Measurements from ENCODE around the gene LRRFIP2.
"Not testable (repeated sequence)": the region's sequence is repeated elsewhere in the genome, so short reads cannot be mapped to it uniquely, and the experiment has no call there.

Gene LRRFIP2, protein sequence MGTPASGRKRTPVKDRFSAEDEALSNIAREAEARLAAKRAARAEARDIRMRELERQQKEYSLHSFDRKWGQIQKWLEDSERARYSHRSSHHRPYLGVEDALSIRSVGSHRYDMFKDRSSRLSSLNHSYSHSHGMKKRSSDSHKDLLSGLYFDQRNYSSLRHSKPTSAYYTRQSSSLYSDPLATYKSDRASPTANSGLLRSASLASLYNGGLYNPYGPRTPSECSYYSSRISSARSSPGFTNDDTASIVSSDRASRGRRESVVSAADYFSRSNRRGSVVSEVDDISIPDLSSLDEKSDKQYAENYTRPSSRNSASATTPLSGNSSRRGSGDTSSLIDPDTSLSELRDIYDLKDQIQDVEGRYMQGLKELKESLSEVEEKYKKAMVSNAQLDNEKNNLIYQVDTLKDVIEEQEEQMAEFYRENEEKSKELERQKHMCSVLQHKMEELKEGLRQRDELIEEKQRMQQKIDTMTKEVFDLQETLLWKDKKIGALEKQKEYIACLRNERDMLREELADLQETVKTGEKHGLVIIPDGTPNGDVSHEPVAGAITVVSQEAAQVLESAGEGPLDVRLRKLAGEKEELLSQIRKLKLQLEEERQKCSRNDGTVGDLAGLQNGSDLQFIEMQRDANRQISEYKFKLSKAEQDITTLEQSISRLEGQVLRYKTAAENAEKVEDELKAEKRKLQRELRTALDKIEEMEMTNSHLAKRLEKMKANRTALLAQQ

GRCh38 chr3:37174532-37175126 is at the start of gene LRRFIP2:
TSS of gene LRRFIP2 (minus strand) at chr3:37174582. CDS start at chr3:37148983, 25,599 bp downstream.
- peak within 1 kb of the TSS; percentile 86 to 89 for H3K4me3 ChIP-seq (ENCODE audit: low read depth in 1 of 2, low read length in 2 of 2)
- no peaks in the 10 kb centered on the region for H3K27me3 ChIP-seq (ENCODE audit: control insufficient read depth in 1 of 2, insufficient read depth in 2 of 2, low read length in 2 of 2)
- no peaks in the 10 kb centered on the region for H3K9me3 ChIP-seq (ENCODE audit: low read length)
- peak within 1 kb of the TSS; percentile 79 for H3K9ac ChIP-seq (ENCODE audit: low read length)
- H3K36me3 ChIP-seq (ENCODE audit: insufficient read depth, low read length) = peaks cover 16% of the 10 kb centered on the region
- peaks cover 22% of the 10 kb centered on the region for H3K4me1 ChIP-seq (ENCODE audit: insufficient read depth, low read length)
- H3K27ac ChIP-seq (ENCODE audit: low read depth, low read length) = peak within 1 kb of the TSS; percentile 93

GRCh38 chr3:37223576-37223975 is 49.2 kb upstream of the LRRFIP2 start:
- H3K36me3 ChIP-seq (ENCODE audit: insufficient read depth, low read length) = no peaks in the 10 kb centered on the region
- H3K9me3 ChIP-seq (ENCODE audit: low read length) = no peaks in the 10 kb centered on the region
- H3K4me3 ChIP-seq (ENCODE audit: low read depth in 1 of 2, low read length in 2 of 2) = no peak overlapping the region
- H3K27ac ChIP-seq (ENCODE audit: low read depth, low read length) = no peak overlapping the region
- no peaks in the 10 kb centered on the region for H3K27me3 ChIP-seq (ENCODE audit: control insufficient read depth in 1 of 2, insufficient read depth in 2 of 2, low read length in 2 of 2)
- no peaks in the 10 kb centered on the region for H3K4me1 ChIP-seq (ENCODE audit: insufficient read depth, low read length)
- no peak overlapping the region for H3K9ac ChIP-seq (ENCODE audit: low read length)

DNA sequence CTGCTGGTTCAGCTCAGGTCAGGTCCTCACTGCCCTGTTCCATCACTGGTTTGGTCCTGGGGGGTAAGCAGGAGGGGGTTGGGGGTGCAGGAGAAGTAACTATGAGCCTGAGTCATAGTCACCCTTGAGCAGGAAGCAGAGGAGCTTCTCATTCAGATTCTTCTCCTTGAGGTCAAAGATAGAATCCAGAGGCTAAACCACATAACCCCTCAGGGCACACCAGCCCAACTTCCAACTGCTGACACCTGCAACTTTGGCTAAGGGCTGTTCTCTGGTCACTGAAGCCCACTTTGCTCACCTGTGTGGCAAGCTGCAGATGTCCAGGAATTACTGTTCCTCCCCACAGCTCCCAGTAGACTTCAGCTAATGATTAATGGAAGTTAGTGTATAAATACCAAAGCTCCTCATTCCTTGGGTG is 48.8 kb upstream of the LRRFIP2 start:
- H3K4me3 ChIP-seq (ENCODE audit: low read depth in 1 of 2, low read length in 2 of 2) = no peak overlapping the region
- no peaks in the 10 kb centered on the region for H3K36me3 ChIP-seq (ENCODE audit: insufficient read depth, low read length)
- H3K27me3 ChIP-seq (ENCODE audit: control insufficient read depth in 1 of 2, insufficient read depth in 2 of 2, low read length in 2 of 2) = no peaks in the 10 kb centered on the region
- H3K9ac ChIP-seq (ENCODE audit: low read length) = no peak overlapping the region
- H3K4me1 ChIP-seq (ENCODE audit: insufficient read depth, low read length) = no peaks in the 10 kb centered on the region
- no peaks in the 10 kb centered on the region for H3K9me3 ChIP-seq (ENCODE audit: low read length)
- H3K27ac ChIP-seq (ENCODE audit: low read depth, low read length) = no peak overlapping the region

GRCh38 chr3:37222542-37222941 is 48.2 kb upstream of the LRRFIP2 start:
- H3K36me3 ChIP-seq (ENCODE audit: insufficient read depth, low read length); H3K4me1 ChIP-seq (ENCODE audit: insufficient read depth, low read length); H3K9ac ChIP-seq (ENCODE audit: low read length); H3K27ac ChIP-seq (ENCODE audit: low read depth, low read length); H3K4me3 ChIP-seq (ENCODE audit: low read depth in 1 of 2, low read length in 2 of 2); H3K27me3 ChIP-seq (ENCODE audit: control insufficient read depth in 1 of 2, insufficient read depth in 2 of 2, low read length in 2 of 2); H3K9me3 ChIP-seq (ENCODE audit: low read length): not testable (repeated sequence)

GRCh38 chr3:37221407-37221806 is 47.0 kb upstream of the LRRFIP2 start:
- Histone ChIP-seq H3K27me3 (ENCODE audit: control insufficient read depth in 1 of 2, insufficient read depth in 2 of 2, low read length in 2 of 2) (no peaks in the 10 kb centered on the region), H3K36me3 (ENCODE audit: insufficient read depth, low read length) (no peaks in the 10 kb centered on the region), H3K9me3 (ENCODE audit: low read length) (no peaks in the 10 kb centered on the region), H3K4me3 (ENCODE audit: low read depth in 1 of 2, low read length in 2 of 2) (no peak overlapping the region), H3K27ac (ENCODE audit: low read depth, low read length) (no peak overlapping the region), H3K9ac (ENCODE audit: low read length) (no peak overlapping the region), H3K4me1 (ENCODE audit: insufficient read depth, low read length) (no peaks in the 10 kb centered on the region)

GRCh38 chr3:37219266-37219665 is 44.9 kb upstream of the LRRFIP2 start:
- Histone ChIP-seq H3K27ac (ENCODE audit: low read depth, low read length) (no peak overlapping the region), H3K9ac (ENCODE audit: low read length) (no peak overlapping the region), H3K36me3 (ENCODE audit: insufficient read depth, low read length) (no peaks in the 10 kb centered on the region), H3K4me1 (ENCODE audit: insufficient read depth, low read length) (no peaks in the 10 kb centered on the region), H3K4me3 (ENCODE audit: low read depth in 1 of 2, low read length in 2 of 2) (no peak overlapping the region), H3K27me3 (ENCODE audit: control insufficient read depth in 1 of 2, insufficient read depth in 2 of 2, low read length in 2 of 2) (no peaks in the 10 kb centered on the region), H3K9me3 (ENCODE audit: low read length) (no peaks in the 10 kb centered on the region)

- Histone ChIP-seq H3K4me3 (ENCODE audit: low read depth in 1 of 2, low read length in 2 of 2) (no peak overlapping the region), H3K9me3 (ENCODE audit: low read length) (no peaks in the 10 kb centered on the region), H3K36me3 (ENCODE audit: insufficient read depth, low read length) (no peaks in the 10 kb centered on the region), H3K4me1 (ENCODE audit: insufficient read depth, low read length) (no peaks in the 10 kb centered on the region), H3K27me3 (ENCODE audit: control insufficient read depth in 1 of 2, insufficient read depth in 2 of 2, low read length in 2 of 2) (no peaks in the 10 kb centered on the region), H3K9ac (ENCODE audit: low read length) (no peak overlapping the region), H3K27ac (ENCODE audit: low read depth, low read length) (no peak overlapping the region)
Observed at GRCh38 chr3:37218206-37218605, 43.8 kb upstream of the LRRFIP2 start.

- Histone ChIP-seq H3K9me3 (ENCODE audit: low read length) (no peaks in the 10 kb centered on the region), H3K27me3 (ENCODE audit: control insufficient read depth in 1 of 2, insufficient read depth in 2 of 2, low read length in 2 of 2) (no peaks in the 10 kb centered on the region), H3K4me1 (ENCODE audit: insufficient read depth, low read length) (no peaks in the 10 kb centered on the region), H3K27ac (ENCODE audit: low read depth, low read length) (no peak overlapping the region), H3K9ac (ENCODE audit: low read length) (no peak overlapping the region), H3K4me3 (ENCODE audit: low read depth in 1 of 2, low read length in 2 of 2) (no peak overlapping the region), H3K36me3 (ENCODE audit: insufficient read depth, low read length) (no peaks in the 10 kb centered on the region)
Observed at GRCh38 chr3:37217098-37217849, 42.9 kb upstream of the LRRFIP2 start.

- H3K4me3 ChIP-seq (ENCODE audit: low read depth in 1 of 2, low read length in 2 of 2) = no peak overlapping the region
- no peak overlapping the region for H3K27ac ChIP-seq (ENCODE audit: low read depth, low read length)
- H3K36me3 ChIP-seq (ENCODE audit: insufficient read depth, low read length) = no peaks in the 10 kb centered on the region
- no peaks in the 10 kb centered on the region for H3K9me3 ChIP-seq (ENCODE audit: low read length)
- no peaks in the 10 kb centered on the region for H3K4me1 ChIP-seq (ENCODE audit: insufficient read depth, low read length)
- no peak overlapping the region for H3K9ac ChIP-seq (ENCODE audit: low read length)
- H3K27me3 ChIP-seq (ENCODE audit: control insufficient read depth in 1 of 2, insufficient read depth in 2 of 2, low read length in 2 of 2) = no peaks in the 10 kb centered on the region
Observed at GRCh38 chr3:37216597-37217097, 42.3 kb upstream of the LRRFIP2 start.

DNA sequence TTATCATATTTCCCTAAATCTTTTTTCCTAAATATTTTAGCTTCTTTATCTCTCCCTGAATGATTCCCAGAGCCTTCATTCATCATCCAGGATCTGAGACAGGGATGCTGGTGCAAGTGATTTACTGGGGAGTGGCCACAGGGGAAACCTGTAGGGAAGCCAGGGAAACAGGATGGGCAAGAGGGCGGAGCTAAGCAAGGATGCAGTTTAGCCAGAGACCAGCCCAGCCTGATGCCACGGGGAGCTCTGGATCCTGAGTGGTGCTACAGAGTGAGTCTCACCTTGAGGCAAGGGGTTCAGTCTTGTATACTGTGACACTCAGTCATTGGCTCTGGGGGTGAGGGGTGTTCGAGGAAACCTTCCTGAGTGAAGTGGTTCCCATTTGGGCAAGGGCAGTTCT is 39.7 kb upstream of the LRRFIP2 start:
- no peaks in the 10 kb centered on the region for H3K27me3 ChIP-seq (ENCODE audit: control insufficient read depth in 1 of 2, insufficient read depth in 2 of 2, low read length in 2 of 2)
- no peaks in the 10 kb centered on the region for H3K4me1 ChIP-seq (ENCODE audit: insufficient read depth, low read length)
- H3K27ac ChIP-seq (ENCODE audit: low read depth, low read length) = no peak overlapping the region
- no peaks in the 10 kb centered on the region for H3K36me3 ChIP-seq (ENCODE audit: insufficient read depth, low read length)
- no peak overlapping the region for H3K9ac ChIP-seq (ENCODE audit: low read length)
- H3K4me3 ChIP-seq (ENCODE audit: low read depth in 1 of 2, low read length in 2 of 2) = no peak overlapping the region
- no peaks in the 10 kb centered on the region for H3K9me3 ChIP-seq (ENCODE audit: low read length)

DNA sequence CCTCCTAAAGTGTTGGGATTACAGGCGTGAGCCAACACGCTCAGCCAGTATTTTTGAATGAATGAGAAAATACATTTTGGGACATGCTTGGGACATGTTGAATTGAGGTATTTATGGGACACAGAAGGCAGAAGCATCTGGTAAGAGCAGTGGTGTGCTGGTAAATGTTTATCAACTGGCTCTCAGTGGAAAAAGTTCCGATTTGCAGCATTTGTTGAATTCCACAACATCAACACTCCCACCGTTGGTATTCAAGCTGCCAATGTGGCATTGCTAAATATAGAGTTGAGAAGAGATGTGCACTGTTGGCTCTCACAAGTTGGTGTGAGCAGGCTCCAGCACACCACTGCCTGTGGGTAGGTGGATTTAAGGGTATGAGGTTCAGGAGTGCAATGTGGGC is 35.8 kb upstream of the LRRFIP2 start:
- H3K4me1 ChIP-seq (ENCODE audit: insufficient read depth, low read length) = no peaks in the 10 kb centered on the region
- H3K4me3 ChIP-seq (ENCODE audit: low read depth in 1 of 2, low read length in 2 of 2) = no peak overlapping the region
- H3K36me3 ChIP-seq (ENCODE audit: insufficient read depth, low read length) = no peaks in the 10 kb centered on the region
- no peak overlapping the region for H3K9ac ChIP-seq (ENCODE audit: low read length)
- no peaks in the 10 kb centered on the region for H3K27me3 ChIP-seq (ENCODE audit: control insufficient read depth in 1 of 2, insufficient read depth in 2 of 2, low read length in 2 of 2)
- H3K9me3 ChIP-seq (ENCODE audit: low read length) = no peaks in the 10 kb centered on the region
- no peak overlapping the region for H3K27ac ChIP-seq (ENCODE audit: low read depth, low read length)

Measured in muscle layer of colon (tissue), 2 donors.